ENCODE measurements around the gene LONP2.
"Not testable (repeated sequence)": the region's sequence is repeated elsewhere in the genome, so short reads cannot be mapped to it uniquely, and the experiment has no call there.

LONP2 gene

GRCh38 chr16:48340054-48340453 lies 96.0 kb downstream of the LONP2 start:
- no peak for DNase-seq

- DNase-seq, result no peak
These were observed 98.5 kb downstream of the LONP2 start for GRCh38 chr16:48342591-48342990.

GRCh38 chr16:48347191-48347865 lies 103.2 kb downstream of the LONP2 start:
- no peak for DNase-seq

DNA sequence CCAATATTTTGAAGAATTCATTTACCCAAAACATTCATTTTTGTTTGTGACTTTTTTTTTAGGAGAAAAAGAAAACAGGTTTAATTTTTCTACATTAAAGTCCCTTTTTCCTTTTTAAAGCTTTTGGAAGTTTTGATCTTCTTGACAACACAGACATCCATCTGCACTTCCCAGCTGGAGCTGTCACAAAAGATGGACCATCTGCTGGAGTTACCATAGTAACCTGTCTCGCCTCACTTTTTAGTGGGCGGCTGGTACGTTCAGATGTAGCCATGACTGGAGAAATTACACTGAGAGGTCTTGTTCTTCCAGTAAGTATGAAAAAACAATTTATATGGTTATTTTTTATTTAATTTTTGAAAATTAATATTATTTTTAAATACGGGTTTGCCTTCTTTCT lies 103.9 kb downstream of the LONP2 start:
- DNase-seq, result no peak

DNA sequence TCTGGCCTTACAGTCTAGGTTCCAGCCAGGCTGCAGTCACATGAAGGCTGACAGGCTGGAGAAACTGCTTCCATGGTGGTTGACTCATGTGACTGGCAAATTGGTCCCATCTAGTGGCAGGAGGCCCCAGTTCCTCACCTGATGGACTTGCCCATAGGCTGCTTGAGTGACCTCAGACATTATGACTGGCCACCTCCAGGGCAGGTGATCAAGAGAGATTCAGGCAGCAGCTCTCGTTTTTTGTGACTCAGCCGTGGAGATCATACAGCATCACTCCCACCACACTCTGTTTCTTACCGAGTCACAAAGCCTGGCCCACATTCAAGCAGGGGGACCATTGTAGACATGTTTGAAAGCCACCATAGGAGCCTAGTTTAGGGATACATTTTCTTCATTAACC lies 106.6 kb downstream of the LONP2 start:
- DNase-seq, result no peak

DNA sequence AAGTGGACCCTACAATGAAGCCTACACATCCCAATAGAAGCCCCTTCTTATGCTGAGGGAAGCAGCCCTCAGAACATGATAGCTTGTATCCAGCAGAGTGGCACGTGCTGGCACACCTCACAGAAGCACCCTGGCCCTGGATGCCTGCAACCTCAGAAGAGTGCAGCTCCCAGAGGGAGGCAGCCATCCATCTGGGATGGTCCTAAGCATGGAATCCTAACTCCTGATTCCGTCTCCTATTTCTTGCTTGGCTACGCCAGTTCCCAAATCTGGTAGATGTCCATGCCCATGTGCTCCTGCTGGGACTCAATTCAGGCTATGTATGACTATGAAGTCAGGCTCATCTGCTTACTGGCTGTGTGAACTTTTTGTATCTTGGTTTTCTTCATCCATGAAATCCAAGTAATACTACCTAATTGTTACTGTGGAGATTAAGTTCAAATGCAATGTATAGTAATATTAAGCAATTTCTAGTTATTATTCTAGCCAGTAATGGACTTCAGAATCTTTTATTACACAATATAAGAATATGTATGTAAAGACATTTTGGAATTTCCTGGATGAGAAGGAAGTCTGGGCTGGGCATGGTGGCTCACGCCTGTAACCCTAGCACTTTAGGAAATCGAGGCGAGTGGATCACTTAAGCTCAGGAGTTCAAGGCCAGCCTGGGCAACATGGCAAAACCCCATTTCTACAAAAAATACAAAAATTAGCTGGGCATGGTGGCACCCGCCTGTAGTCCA lies 108.7 kb downstream of the LONP2 start:
- DNase-seq, result no peak

- no peak for DNase-seq
These were observed 109.6 kb downstream of the LONP2 start for GRCh38 chr16:48353565-48354163.

GRCh38 chr16:48354385-48354784 lies 110.3 kb downstream of the LONP2 start:
- not testable (repeated sequence) for DNase-seq

- no peak for DNase-seq
These were observed 111.1 kb downstream of the LONP2 start for GRCh38 chr16:48354877-48355855.

GRCh38 chr16:48356633-48357376 lies 112.7 kb downstream of the LONP2 start:
- no peak for DNase-seq

DNA sequence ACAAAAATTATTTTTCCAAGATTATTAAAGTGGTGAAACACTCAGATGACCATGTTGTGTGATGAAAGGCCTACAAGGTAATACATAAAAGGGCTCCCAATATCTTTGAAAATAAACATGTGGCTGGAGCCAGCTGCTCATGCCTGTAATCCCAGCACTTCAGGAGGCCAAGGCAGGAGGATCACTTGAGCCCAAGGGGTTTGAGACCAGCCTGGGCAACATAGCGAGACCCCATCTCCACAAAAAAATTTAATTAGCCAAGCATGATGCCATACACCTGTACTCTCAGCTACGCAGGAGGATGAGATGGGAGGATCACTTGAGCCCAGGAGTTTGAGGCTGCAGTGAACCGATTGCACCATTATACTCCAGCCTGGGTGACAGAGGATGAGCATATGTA lies 114.3 kb downstream of the LONP2 start:
- no peak for DNase-seq

GRCh38 chr16:48359983-48360382 lies 115.9 kb downstream of the LONP2 start:
- DNase-seq, result no peak

GRCh38 chr16:48361012-48361411 lies 116.9 kb downstream of the LONP2 start:
- no peak for DNase-seq

DNA sequence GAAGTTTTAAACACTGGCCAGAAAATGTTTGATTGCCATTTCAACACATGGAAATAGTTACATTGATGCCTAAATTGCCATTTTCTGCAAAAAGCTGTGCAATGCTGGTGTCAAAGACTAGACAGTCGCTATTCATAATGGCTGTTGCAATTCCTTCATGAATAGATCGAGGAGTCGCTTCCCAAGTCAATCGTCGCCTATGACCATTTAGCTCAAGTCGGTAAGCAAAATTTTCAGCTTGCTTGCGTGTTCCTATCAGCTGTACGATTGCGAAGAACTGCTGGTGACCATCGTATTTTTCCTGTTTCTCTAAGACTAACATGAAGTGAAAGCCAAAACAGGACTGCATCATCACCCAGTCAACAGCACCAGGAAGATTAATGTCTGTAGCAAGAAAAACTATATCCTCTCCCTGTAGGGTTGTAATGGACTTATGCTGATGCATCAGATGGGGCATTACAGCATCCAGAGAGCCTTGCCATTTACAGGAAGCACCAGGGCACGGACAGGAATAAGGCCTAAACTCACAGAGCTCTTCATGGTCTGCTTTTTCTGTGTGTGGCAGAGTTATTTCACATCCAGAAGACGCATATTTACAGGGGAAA lies 117.5 kb downstream of the LONP2 start:
- no peak for DNase-seq

GRCh38 chr16:48365025-48365600 lies 121.0 kb downstream of the LONP2 start:
- no peak for DNase-seq

DNA sequence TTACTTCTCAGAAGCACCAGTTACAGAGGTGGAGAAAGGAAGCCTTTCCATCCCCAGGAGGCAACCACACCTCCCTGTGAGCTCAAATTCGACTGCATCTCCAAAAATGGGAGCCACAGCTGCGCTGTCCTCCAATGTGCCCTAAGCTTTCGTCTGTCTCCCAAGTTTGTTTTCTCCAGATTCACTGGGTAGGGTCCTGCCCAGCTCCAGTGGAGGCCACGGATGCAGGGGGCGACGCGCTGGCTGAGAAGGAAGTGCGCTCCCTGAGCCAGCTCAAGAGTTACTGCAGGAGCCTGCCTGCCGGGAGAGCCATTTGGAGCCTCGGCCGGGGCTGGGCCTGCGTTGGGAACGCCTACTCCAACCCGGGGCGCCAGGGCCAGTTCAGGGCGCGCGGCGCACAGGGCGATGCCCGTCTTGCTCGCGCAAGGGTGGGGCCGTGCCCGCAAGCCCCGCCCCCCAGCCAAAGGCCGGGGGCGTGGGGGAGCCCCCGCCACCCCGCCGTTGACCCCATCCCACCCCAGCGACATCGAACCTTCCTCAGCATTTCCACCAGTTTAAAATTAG lies 121.6 kb downstream of the LONP2 start:
- DNase-seq, result no peak

GRCh38 chr16:48366165-48367093 lies 122.3 kb downstream of the LONP2 start:
- no peak for DNase-seq

DNA sequence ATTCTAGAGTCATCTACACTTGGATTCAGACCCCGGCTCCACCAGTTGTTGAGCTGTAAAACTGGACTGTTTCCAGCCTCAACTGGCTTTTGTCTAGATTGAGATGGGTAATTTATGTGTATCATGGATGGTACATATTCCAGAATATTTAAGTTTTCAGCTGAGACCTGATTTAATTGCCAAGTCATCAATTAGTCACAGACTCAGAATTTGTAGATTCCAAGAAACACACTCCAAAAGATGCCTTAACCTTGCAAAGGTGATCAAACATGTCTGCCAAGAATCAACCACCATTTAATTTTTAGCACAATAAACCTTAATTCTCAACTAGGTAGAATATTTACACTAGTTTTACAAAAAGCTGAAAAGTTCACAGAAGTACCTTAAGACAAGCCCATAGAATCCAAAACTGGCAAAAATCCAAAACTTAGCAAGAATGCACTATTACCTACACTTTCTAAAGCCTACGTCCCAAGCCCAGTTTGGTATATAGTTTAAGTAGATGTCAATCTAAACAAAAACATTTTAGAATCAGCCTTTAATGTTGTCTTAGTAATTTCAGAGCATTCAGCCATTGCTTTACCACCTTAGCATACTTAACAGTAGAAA lies 123.4 kb downstream of the LONP2 start:
- no peak for DNase-seq

- no peak for DNase-seq
These were observed 125.7 kb downstream of the LONP2 start for GRCh38 chr16:48369765-48370164.

Data from NCI-H2029 treated with DMSO at 0.1 percent for 48 hours (cell line).